Measurements from ENCODE around the gene ALOX12B. TPM values are rescaled to one million over a fixed set of nuclear protein-coding genes. Genes with fewer than 3 reads are reported as not detected.
A peak's percentile ranks its signal among the peaks of the same experiment; 100 is the strongest.

The ALOX12B gene
- total and polyA plus RNA-seq, 11 donors = not detected

GRCh38 chr17:8122924-8123694 is 35.6 kb upstream of the ALOX12B start:
- DNase-seq = peak in 1 of 5 donors; percentile 23
- H3K27ac ChIP-seq = peak overlapping the region in 4 of 12 donors; percentile 10 to 49 (median 27)
- intact Hi-C loops (cut with DNase I) = loop anchor here in 9 of 10 donors (2.0 to 10.0 kb wide), 8 partner anchors 34 to 172 kb away; partner anchors contain the start of genes VAMP2 (in 3 of the 9) and SLC25A35 (in 2 of the 9)

DNA sequence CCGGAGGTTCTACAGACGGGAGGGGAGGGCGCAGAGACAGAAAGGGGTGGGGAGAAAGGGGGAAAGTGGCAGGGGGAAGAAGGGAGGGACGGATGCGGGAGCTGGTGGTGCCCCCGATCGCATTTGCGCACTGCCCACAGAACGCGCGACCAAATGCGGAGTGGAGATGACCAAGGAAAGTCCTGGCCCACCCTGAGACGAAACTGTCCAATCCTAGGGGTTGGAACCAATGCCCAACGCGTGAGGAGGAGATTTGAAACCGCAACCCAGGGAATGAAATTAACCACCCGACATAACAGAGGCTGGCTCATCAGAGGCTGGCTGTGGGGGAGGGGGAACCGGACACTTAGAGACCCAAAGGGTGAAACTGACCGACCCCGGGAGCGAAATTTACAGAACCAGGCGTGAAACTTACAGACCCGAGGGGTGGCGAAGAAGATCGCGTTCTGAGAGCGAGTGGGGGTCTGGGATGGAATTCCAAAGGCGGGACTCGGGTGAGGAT is 35.0 kb upstream of the ALOX12B start:
- H3K4me1 ChIP-seq = peaks cover 7 to 89% (median 65%) of the 10 kb centered on the region in 12 donors
- peak overlapping the region; percentile 34 to 79 (median 66) for H3K4me3 ChIP-seq
- intact Hi-C loops (cut with DNase I) = loop anchor here in 9 of 10 donors (2.0 to 10.0 kb wide), 8 partner anchors 35 to 172 kb away; partner anchors contain the start of genes VAMP2 (in 3 of the 9) and SLC25A35 (in 2 of the 9)
- no peaks in the 10 kb centered on the region for H3K36me3 ChIP-seq
- peak in 1 of 5 donors; percentile 27 for DNase-seq
- ATAC-seq = no peak
- peaks cover 0 to 48% (median 0%) of the 10 kb centered on the region in 9 donors for H3K27me3 ChIP-seq
- 0 to 1% (median 1%) methylated on average over 29 of the region's 29 CpGs for WGBS, 4 donors
- peak overlapping the region in 5 of 12 donors; percentile 10 to 56 (median 48) for H3K27ac ChIP-seq
- H3K9me3 ChIP-seq = no peaks in the 10 kb centered on the region
- TF ChIP-seq POLR2A (IDR thresholded peaks at IDR 0.05) = no peak
- TF ChIP-seq, protein P1, sequence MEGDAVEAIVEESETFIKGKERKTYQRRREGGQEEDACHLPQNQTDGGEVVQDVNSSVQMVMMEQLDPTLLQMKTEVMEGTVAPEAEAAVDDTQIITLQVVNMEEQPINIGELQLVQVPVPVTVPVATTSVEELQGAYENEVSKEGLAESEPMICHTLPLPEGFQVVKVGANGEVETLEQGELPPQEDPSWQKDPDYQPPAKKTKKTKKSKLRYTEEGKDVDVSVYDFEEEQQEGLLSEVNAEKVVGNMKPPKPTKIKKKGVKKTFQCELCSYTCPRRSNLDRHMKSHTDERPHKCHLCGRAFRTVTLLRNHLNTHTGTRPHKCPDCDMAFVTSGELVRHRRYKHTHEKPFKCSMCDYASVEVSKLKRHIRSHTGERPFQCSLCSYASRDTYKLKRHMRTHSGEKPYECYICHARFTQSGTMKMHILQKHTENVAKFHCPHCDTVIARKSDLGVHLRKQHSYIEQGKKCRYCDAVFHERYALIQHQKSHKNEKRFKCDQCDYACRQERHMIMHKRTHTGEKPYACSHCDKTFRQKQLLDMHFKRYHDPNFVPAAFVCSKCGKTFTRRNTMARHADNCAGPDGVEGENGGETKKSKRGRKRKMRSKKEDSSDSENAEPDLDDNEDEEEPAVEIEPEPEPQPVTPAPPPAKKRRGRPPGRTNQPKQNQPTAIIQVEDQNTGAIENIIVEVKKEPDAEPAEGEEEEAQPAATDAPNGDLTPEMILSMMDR (IDR thresholded peaks at IDR 0.05) = no peak

More at GRCh38 chr17:8122924-8123694, 35.6 kb upstream of the ALOX12B start:
- no peak for TF ChIP-seq POLR2A (IDR thresholded peaks at IDR 0.05)
- Histone ChIP-seq H3K36me3 (no peaks in the 10 kb centered on the region), H3K9me3 (no peaks in the 10 kb centered on the region), H3K4me3 (peak overlapping the region; percentile 34 to 79 (median 66)), H3K27me3 (peaks cover 0 to 51% (median 0%) of the 10 kb centered on the region in 9 donors), H3K4me1 (peaks cover 7 to 83% (median 61%) of the 10 kb centered on the region in 12 donors)
- 0 to 2% (median 1%) methylated on average over 44 to 55 of the region's 55 CpGs for WGBS, 4 donors
- ATAC-seq = no peak

GRCh38 chr17:8121681-8122421 is 34.3 kb upstream of the ALOX12B start:
- peak in 3 of 4 donors; percentile 19 to 57 (median 22) for ATAC-seq
- Histone ChIP-seq H3K27ac (peak overlapping the region in 6 of 12 donors; percentile 0 to 56 (median 46)), H3K4me3 (peak overlapping the region; percentile 34 to 79 (median 66)), H3K27me3 (peaks cover 0 to 50% (median 4%) of the 10 kb centered on the region in 9 donors), H3K4me1 (peaks cover 7 to 87% (median 64%) of the 10 kb centered on the region in 12 donors), H3K36me3 (no peaks in the 10 kb centered on the region), H3K9me3 (no peaks in the 10 kb centered on the region)
- no peak for TF ChIP-seq POLR2A (IDR thresholded peaks at IDR 0.05)
- TF ChIP-seq, protein P1 (IDR thresholded peaks at IDR 0.05) = peak; percentile 25 to 75 (median 51)
- peak in 4 of 5 donors; percentile 56 to 71 (median 65) for DNase-seq
- intact Hi-C loops (cut with DNase I) = loop anchor here (1.0 to 10.0 kb wide), 11 partner anchors 35 to 173 kb away; partner anchors contain the start of genes VAMP2 (in 3 of the 10) and SLC25A35 (in 2 of the 10)
- 0 to 1% (median 1%) methylated on average over 38 to 76 of the region's 76 CpGs for WGBS, 4 donors

DNA sequence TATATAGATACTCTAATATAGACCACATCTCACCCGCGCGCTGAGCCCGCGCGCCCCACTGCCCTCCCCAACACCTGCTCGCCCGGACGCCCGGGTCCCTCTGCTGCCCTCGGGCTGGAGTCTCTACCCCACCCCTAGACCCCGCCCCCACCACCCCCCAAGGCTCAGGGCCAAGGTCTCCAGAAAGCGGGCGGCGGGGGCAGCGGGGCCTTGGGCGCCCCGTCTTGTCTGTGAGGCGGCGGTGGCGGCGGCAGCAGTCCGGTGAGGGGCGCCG is 33.8 kb upstream of the ALOX12B start:
- Histone ChIP-seq H3K27me3 (peaks cover 0 to 53% (median 6%) of the 10 kb centered on the region in 9 donors), H3K4me3 (peak overlapping the region; percentile 34 to 79 (median 66)), H3K36me3 (no peaks in the 10 kb centered on the region), H3K27ac (peak overlapping the region in 2 of 12 donors; percentile 45 to 48), H3K9me3 (no peaks in the 10 kb centered on the region), H3K4me1 (peaks cover 7 to 84% (median 62%) of the 10 kb centered on the region in 12 donors)
- WGBS, 4 donors = 0 to 5% (median 1%) methylated on average over 6 to 25 of the region's 25 CpGs
- ATAC-seq (no peak), DNase-seq (no peak)
- intact Hi-C loops (cut with DNase I) = loop anchor here in 9 of 10 donors (1.0 to 10.0 kb wide), 10 partner anchors 36 to 173 kb away; partner anchors contain the start of genes VAMP2 (in 3 of the 9) and SLC25A35 (in 2 of the 9)
- no peak for TF ChIP-seq POLR2A (IDR thresholded peaks at IDR 0.05)
- TF ChIP-seq, protein P1 (IDR thresholded peaks at IDR 0.05) = no peak

All from heart left ventricle (tissue), 16 donors.